HG03060 (cell line): Measurements from ENCODE around the gene MX2.

ENCODE experiments used
- ATAC-seq: cut with Tn5 transposase; IDR thresholded peaks from one replicate; pipeline ENCODE4 v1.9.1; 2021; ENCODE audit warnings: low read depth, moderate number of reproducible peaks; ENCODE audit not compliant: unreplicated experiment

MX2 gene

GRCh38 chr21:41363370-41364270 is 1.8 kb downstream of the MX2 start:
- no peak for ATAC-seq

GRCh38 chr21:41364308-41364707 is 2.5 kb downstream of the MX2 start:
- ATAC-seq: no peak

- no peak for ATAC-seq
These were observed 3.7 kb downstream of the MX2 start for GRCh38 chr21:41365377-41366107.

- ATAC-seq: no peak
These were observed 4.8 kb downstream of the MX2 start for GRCh38 chr21:41366522-41367151.

GRCh38 chr21:41367301-41367944 is 5.6 kb downstream of the MX2 start:
- ATAC-seq: no peak

- ATAC-seq: no peak
These were observed 6.3 kb downstream of the MX2 start for GRCh38 chr21:41367945-41368734.

- no peak for ATAC-seq
These were observed 6.9 kb downstream of the MX2 start for GRCh38 chr21:41368735-41369104.

- peak; percentile 29 for ATAC-seq
These were observed 7.5 kb downstream of the MX2 start for GRCh38 chr21:41369105-41369919.

GRCh38 chr21:41369920-41370839 is 8.4 kb downstream of the MX2 start:
- no peak for ATAC-seq

GRCh38 chr21:41370840-41371684 is 9.2 kb downstream of the MX2 start:
- ATAC-seq: no peak

GRCh38 chr21:41371685-41372030 is 9.8 kb downstream of the MX2 start:
- no peak for ATAC-seq

GRCh38 chr21:41373253-41373652 is 11.4 kb downstream of the MX2 start:
- no peak for ATAC-seq

- ATAC-seq: no peak
These were observed 11.9 kb downstream of the MX2 start for GRCh38 chr21:41373763-41374162.

- ATAC-seq: no peak
These were observed 12.4 kb downstream of the MX2 start for GRCh38 chr21:41374177-41374712.

GRCh38 chr21:41374867-41375533 is 13.2 kb downstream of the MX2 start:
- no peak for ATAC-seq

GRCh38 chr21:41375875-41376274 is 14.0 kb downstream of the MX2 start:
- ATAC-seq: no peak

GRCh38 chr21:41377715-41378114 is 15.9 kb downstream of the MX2 start:
- no peak for ATAC-seq
